ENCODE results near the gene F5. TPM values are rescaled to one million over a fixed set of nuclear protein-coding genes. Genes with fewer than 3 reads are reported as not detected.
"Not testable (repeated sequence)": the region's sequence is repeated elsewhere in the genome, so short reads cannot be mapped to it uniquely, and the experiment has no call there.

F5 gene
- total RNA-seq, 2 donors from 2014 or later = 0.47 to 0.55 TPM

- Mint-ChIP-seq H3K9me3 (no peaks in the 10 kb centered on the region), H3K4me3 (no peak overlapping the region), H3K36me3 (no peaks in the 10 kb centered on the region), H3K4me1 (ENCODE audit: low read depth in 2 of 2) (no peaks in the 10 kb centered on the region), H3K27ac (no peak overlapping the region), H3K27me3 (peaks cover 0 to 8% of the 10 kb centered on the region in 2 donors)
- DNase-seq (ENCODE audit: low spot score) (no peak), ATAC-seq (peak; percentile 60 to 73)
These were observed 39.9 kb downstream of the F5 start for GRCh38 chr1:169546087-169546995.

- no peak for DNase-seq (ENCODE audit: low spot score)
- no peak for ATAC-seq
- Mint-ChIP-seq H3K4me3 (no peak overlapping the region), H3K9me3 (no peaks in the 10 kb centered on the region), H3K36me3 (no peaks in the 10 kb centered on the region), H3K27ac (no peak overlapping the region), H3K4me1 (ENCODE audit: low read depth in 2 of 2) (no peaks in the 10 kb centered on the region), H3K27me3 (peaks cover 0 to 8% of the 10 kb centered on the region in 2 donors)
These were observed 40.8 kb downstream of the F5 start for GRCh38 chr1:169545472-169545871.

- ATAC-seq (no peak), DNase-seq (ENCODE audit: low spot score) (no peak)
- H3K9me3 Mint-ChIP-seq = no peaks in the 10 kb centered on the region
- H3K36me3 Mint-ChIP-seq = no peaks in the 10 kb centered on the region
- no peaks in the 10 kb centered on the region for H3K4me1 Mint-ChIP-seq (ENCODE audit: low read depth in 2 of 2)
- H3K4me3 Mint-ChIP-seq = no peak overlapping the region
- H3K27ac Mint-ChIP-seq = no peak overlapping the region
- H3K27me3 Mint-ChIP-seq = peaks cover 4 to 13% of the 10 kb centered on the region in 2 donors
These were observed 47.0 kb downstream of the F5 start for GRCh38 chr1:169538998-169539871.

GRCh38 chr1:169534653-169535052 is 51.6 kb downstream of the F5 start:
- Mint-ChIP-seq H3K4me1 (ENCODE audit: low read depth in 2 of 2) (no peaks in the 10 kb centered on the region), H3K27ac (no peak overlapping the region), H3K36me3 (no peaks in the 10 kb centered on the region), H3K9me3 (no peaks in the 10 kb centered on the region), H3K4me3 (no peak overlapping the region), H3K27me3 (peaks cover 8 to 33% of the 10 kb centered on the region in 2 donors)
- ATAC-seq (no peak), DNase-seq (ENCODE audit: low spot score) (no peak)

- not testable (repeated sequence) for ATAC-seq; H3K4me3 Mint-ChIP-seq; H3K27ac Mint-ChIP-seq; H3K4me1 Mint-ChIP-seq (ENCODE audit: low read depth in 2 of 2); H3K36me3 Mint-ChIP-seq; DNase-seq (ENCODE audit: low spot score); H3K9me3 Mint-ChIP-seq
- H3K27me3 Mint-ChIP-seq = peaks cover 7 to 33% of the 10 kb centered on the region in 2 donors
These were observed 52.6 kb downstream of the F5 start for GRCh38 chr1:169533528-169534190.

GRCh38 chr1:169530448-169530847 is 55.8 kb downstream of the F5 start:
- ATAC-seq (no peak), DNase-seq (ENCODE audit: low spot score) (no peak)
- Mint-ChIP-seq H3K4me1 (ENCODE audit: low read depth in 2 of 2) (peaks cover 0 to 2% of the 10 kb centered on the region in 2 donors), H3K4me3 (no peak overlapping the region), H3K9me3 (no peaks in the 10 kb centered on the region), H3K27me3 (peaks cover 7 to 33% of the 10 kb centered on the region in 2 donors), H3K27ac (no peak overlapping the region), H3K36me3 (no peaks in the 10 kb centered on the region)

GRCh38 chr1:169529068-169529642 is 57.1 kb downstream of the F5 start:
- no peak for ATAC-seq
- Mint-ChIP-seq H3K27ac (no peak overlapping the region), H3K4me3 (no peak overlapping the region)

GRCh38 chr1:169528215-169529067 is 57.8 kb downstream of the F5 start:
- H3K4me3 Mint-ChIP-seq = no peak overlapping the region
- no peaks in the 10 kb centered on the region for H3K36me3 Mint-ChIP-seq
- DNase-seq (ENCODE audit: low spot score) = no peak
- peaks cover 4 to 26% of the 10 kb centered on the region in 2 donors for H3K27me3 Mint-ChIP-seq
- no peak overlapping the region for H3K27ac Mint-ChIP-seq
- peaks cover 0 to 2% of the 10 kb centered on the region in 2 donors for H3K4me1 Mint-ChIP-seq (ENCODE audit: low read depth in 2 of 2)
- ATAC-seq = no peak
- no peaks in the 10 kb centered on the region for H3K9me3 Mint-ChIP-seq

More at GRCh38 chr1:169529068-169529642, 57.1 kb downstream of the F5 start:
- Mint-ChIP-seq H3K4me1 (ENCODE audit: low read depth in 2 of 2) (peaks cover 0 to 2% of the 10 kb centered on the region in 2 donors), H3K27me3 (peaks cover 4 to 29% of the 10 kb centered on the region in 2 donors), H3K36me3 (no peaks in the 10 kb centered on the region), H3K9me3 (no peaks in the 10 kb centered on the region)
- DNase-seq (ENCODE audit: low spot score) = no peak

- H3K4me1 Mint-ChIP-seq (ENCODE audit: low read depth in 2 of 2) = peaks cover 0 to 2% of the 10 kb centered on the region in 2 donors
- DNase-seq (ENCODE audit: low spot score) = no peak
- no peaks in the 10 kb centered on the region for H3K9me3 Mint-ChIP-seq
- H3K4me3 Mint-ChIP-seq = no peak overlapping the region
- ATAC-seq = no peak
- H3K27ac Mint-ChIP-seq = no peak overlapping the region
- no peaks in the 10 kb centered on the region for H3K36me3 Mint-ChIP-seq
- peaks cover 4 to 18% of the 10 kb centered on the region in 2 donors for H3K27me3 Mint-ChIP-seq
These were observed 58.6 kb downstream of the F5 start for GRCh38 chr1:169527451-169528214.

GRCh38 chr1:169527001-169527400 is 59.3 kb downstream of the F5 start:
- Mint-ChIP-seq H3K36me3 (no peaks in the 10 kb centered on the region), H3K4me3 (no peak overlapping the region), H3K9me3 (no peaks in the 10 kb centered on the region), H3K27me3 (peaks cover 4 to 11% of the 10 kb centered on the region in 2 donors), H3K27ac (no peak overlapping the region), H3K4me1 (ENCODE audit: low read depth in 2 of 2) (peaks cover 0 to 2% of the 10 kb centered on the region in 2 donors)
- ATAC-seq (no peak), DNase-seq (ENCODE audit: low spot score) (no peak)

GRCh38 chr1:169526120-169526832 is 60.0 kb downstream of the F5 start:
- ATAC-seq = no peak
- peaks cover 0 to 2% of the 10 kb centered on the region in 2 donors for H3K4me1 Mint-ChIP-seq (ENCODE audit: low read depth in 2 of 2)

More at GRCh38 chr1:169526120-169526832, 60.0 kb downstream of the F5 start:
- no peak overlapping the region for H3K4me3 Mint-ChIP-seq
- no peak for DNase-seq (ENCODE audit: low spot score)
- no peaks in the 10 kb centered on the region for H3K9me3 Mint-ChIP-seq
- peaks cover 2 to 4% of the 10 kb centered on the region in 2 donors for H3K27me3 Mint-ChIP-seq
- H3K27ac Mint-ChIP-seq = no peak overlapping the region
- no peaks in the 10 kb centered on the region for H3K36me3 Mint-ChIP-seq

All from natural killer cell treated with Interleukin-12 subunit alpha and Interleukin-12 subunit beta and Interleukin-15 and Interleukin-18, amount 100 ng/mL, for 72 hours (primary cell).